Right lobe of liver (tissue), 4 donors: ENCODE measurements around the gene RASGRP1.

Experiments
- POLR2A ChIP-seq: fragments of 450-650 bp; IDR thresholded peaks from one replicate; pipeline ENCODE4 v1.6.1; 2017; ENCODE audit warnings: antibody characterized with exemption, mild to moderate bottlenecking
- TF ChIP-seq, protein P1 (sequence below), 4 donors: fragments of 200-600 bp in 3 of 4; fragments of 450-650 bp in 1 of 4; IDR thresholded peaks; one replicate each; pipeline versions ENCODE4 v1.5.1 to v1.8.0; 2016 to 2022; ENCODE audit warnings: antibody characterized with exemption in 4 of 4, mild to moderate bottlenecking in 2 of 4
- donor health status: DM: no; HTN: no; CAD: no.
- donor health status: DM: no; HTN: no; CAD: no.
- donor health status: DM: no; HTN: yes; CAD: no.

- TF ChIP-seq, protein P1, sequence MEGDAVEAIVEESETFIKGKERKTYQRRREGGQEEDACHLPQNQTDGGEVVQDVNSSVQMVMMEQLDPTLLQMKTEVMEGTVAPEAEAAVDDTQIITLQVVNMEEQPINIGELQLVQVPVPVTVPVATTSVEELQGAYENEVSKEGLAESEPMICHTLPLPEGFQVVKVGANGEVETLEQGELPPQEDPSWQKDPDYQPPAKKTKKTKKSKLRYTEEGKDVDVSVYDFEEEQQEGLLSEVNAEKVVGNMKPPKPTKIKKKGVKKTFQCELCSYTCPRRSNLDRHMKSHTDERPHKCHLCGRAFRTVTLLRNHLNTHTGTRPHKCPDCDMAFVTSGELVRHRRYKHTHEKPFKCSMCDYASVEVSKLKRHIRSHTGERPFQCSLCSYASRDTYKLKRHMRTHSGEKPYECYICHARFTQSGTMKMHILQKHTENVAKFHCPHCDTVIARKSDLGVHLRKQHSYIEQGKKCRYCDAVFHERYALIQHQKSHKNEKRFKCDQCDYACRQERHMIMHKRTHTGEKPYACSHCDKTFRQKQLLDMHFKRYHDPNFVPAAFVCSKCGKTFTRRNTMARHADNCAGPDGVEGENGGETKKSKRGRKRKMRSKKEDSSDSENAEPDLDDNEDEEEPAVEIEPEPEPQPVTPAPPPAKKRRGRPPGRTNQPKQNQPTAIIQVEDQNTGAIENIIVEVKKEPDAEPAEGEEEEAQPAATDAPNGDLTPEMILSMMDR (IDR thresholded peaks at IDR 0.05) = no peak
- no peak for TF ChIP-seq POLR2A
These were observed 89.3 kb downstream of the RASGRP1 start for GRCh38 chr15:38475361-38475760.
